ENCODE measurements around the gene BANK1.

Gene BANK1

DNA sequence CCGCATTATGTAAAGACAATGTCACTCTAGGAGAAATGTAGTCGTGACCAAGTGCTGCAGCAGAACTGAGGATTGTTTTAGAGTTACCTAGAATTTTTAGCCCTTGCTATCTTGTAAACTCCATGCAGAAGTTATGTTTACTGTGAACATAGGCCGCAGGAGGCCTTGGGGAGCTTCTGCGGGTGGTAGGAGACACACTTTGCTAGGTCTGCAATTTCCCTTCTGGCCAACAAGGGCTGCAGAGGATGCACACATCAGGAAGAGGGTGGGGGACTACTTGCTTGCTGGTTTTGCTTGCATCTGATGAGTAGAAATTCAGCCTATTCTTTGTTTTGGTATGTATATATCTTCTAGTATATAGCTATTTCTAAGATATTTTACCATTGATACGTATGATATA lies 23.1 kb downstream of the BANK1 start:
- no peak for TF ChIP-seq ZNF70 (CRISPR knock-in tag; IDR thresholded peaks at IDR 0.05)
- ATAC-seq = no peak

DNA sequence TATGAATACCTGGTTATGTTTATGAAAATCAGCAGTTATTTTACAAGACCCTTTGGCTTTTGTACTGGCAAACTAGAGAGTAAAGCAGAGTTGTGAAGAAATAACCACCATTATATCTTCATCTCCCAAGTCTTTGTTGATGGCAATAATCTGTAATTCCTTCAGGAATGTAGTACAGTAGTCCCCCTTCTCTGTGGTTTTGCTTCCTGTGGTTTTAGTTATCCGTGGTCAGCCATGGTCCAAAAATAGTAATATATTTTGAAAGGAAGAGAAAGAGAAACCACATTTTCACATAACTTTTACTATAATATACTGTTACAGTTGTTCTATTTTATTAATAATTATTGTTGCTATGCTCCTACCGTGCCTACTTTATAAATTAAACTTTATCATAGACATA lies 27.8 kb downstream of the BANK1 start:
- peak; percentile 44 for ATAC-seq
- TF ChIP-seq, protein P1, sequence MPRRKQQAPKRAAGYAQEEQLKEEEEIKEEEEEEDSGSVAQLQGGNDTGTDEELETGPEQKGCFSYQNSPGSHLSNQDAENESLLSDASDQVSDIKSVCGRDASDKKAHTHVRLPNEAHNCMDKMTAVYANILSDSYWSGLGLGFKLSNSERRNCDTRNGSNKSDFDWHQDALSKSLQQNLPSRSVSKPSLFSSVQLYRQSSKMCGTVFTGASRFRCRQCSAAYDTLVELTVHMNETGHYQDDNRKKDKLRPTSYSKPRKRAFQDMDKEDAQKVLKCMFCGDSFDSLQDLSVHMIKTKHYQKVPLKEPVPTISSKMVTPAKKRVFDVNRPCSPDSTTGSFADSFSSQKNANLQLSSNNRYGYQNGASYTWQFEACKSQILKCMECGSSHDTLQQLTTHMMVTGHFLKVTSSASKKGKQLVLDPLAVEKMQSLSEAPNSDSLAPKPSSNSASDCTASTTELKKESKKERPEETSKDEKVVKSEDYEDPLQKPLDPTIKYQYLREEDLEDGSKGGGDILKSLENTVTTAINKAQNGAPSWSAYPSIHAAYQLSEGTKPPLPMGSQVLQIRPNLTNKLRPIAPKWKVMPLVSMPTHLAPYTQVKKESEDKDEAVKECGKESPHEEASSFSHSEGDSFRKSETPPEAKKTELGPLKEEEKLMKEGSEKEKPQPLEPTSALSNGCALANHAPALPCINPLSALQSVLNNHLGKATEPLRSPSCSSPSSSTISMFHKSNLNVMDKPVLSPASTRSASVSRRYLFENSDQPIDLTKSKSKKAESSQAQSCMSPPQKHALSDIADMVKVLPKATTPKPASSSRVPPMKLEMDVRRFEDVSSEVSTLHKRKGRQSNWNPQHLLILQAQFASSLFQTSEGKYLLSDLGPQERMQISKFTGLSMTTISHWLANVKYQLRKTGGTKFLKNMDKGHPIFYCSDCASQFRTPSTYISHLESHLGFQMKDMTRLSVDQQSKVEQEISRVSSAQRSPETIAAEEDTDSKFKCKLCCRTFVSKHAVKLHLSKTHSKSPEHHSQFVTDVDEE (CRISPR knock-in tag; IDR thresholded peaks at IDR 0.05) = no peak

DNA sequence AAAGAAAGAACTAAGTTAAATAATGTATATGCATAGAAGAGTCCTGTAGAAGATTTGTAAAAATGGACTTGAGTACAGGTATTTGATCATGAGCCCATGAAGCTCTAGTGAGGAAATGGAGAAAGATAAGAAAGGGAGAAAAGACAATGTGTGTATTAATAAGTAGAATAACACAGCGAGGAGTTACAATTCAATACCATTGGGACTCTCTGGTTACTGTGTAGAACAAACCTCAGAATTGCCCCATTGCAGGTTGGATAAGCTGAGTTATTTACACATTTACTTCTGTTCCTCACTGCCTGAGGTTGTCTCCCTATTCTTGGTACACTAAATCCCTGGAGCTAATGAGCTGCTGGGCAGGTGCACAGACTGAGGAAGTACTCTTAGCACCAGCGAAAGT lies 33.3 kb downstream of the BANK1 start:
- TF ChIP-seq ZFP30 (CRISPR knock-in tag; IDR thresholded peaks at IDR 0.05) (no peak), TCF4 (CRISPR knock-in tag; IDR thresholded peaks at IDR 0.05; ENCODE audit: borderline replicate concordance) (no peak), GLIS3 (CRISPR knock-in tag; IDR thresholded peaks at IDR 0.05) (no peak), CSDC2 (CRISPR knock-in tag; IDR thresholded peaks at IDR 0.05) (no peak), TOX (CRISPR knock-in tag; IDR thresholded peaks at IDR 0.05; ENCODE audit: borderline replicate concordance) (no peak), ZFP3 (CRISPR knock-in tag; IDR thresholded peaks at IDR 0.05) (no peak), OSR1 (CRISPR knock-in tag; IDR thresholded peaks at IDR 0.05) (no peak), ZNF70 (CRISPR knock-in tag; IDR thresholded peaks at IDR 0.05) (no peak), BACH2 (CRISPR knock-in tag; IDR thresholded peaks at IDR 0.05; ENCODE audit: borderline replicate concordance) (no peak), RARB (CRISPR knock-in tag; IDR thresholded peaks at IDR 0.05) (no peak), ZNF565 (CRISPR knock-in tag; conservative IDR thresholded peaks at IDR 0.05; ENCODE audit: low read depth) (no peak), PPARA (CRISPR knock-in tag; IDR thresholded peaks at IDR 0.05; ENCODE audit: borderline replicate concordance) (no peak)
- TF ChIP-seq, protein P1 (CRISPR knock-in tag; IDR thresholded peaks at IDR 0.05) = no peak
- no peak for ATAC-seq

DNA sequence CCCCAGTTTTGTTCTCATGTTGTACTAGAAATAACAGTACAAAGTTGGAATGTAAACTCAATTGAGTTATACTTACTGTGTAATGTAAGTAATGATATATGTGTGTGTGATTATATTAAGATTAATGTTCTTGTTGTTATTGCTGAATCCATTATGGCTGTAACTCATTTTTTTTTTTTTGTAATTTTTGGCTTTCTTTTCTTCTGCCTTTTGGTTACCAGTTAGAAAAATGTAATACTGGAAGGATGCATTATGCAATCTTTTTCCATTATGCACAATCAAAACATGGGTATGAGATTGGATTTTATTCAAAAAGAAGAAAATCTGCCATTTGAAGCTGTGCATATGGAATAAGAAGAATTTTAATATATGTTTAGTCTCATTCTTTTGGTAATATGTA lies 34.0 kb downstream of the BANK1 start:
- TF ChIP-seq ISL1 (CRISPR knock-in tag; IDR thresholded peaks at IDR 0.05) (peak; percentile 96), ZNF70 (CRISPR knock-in tag; IDR thresholded peaks at IDR 0.05) (no peak)
- ATAC-seq = no peak

DNA sequence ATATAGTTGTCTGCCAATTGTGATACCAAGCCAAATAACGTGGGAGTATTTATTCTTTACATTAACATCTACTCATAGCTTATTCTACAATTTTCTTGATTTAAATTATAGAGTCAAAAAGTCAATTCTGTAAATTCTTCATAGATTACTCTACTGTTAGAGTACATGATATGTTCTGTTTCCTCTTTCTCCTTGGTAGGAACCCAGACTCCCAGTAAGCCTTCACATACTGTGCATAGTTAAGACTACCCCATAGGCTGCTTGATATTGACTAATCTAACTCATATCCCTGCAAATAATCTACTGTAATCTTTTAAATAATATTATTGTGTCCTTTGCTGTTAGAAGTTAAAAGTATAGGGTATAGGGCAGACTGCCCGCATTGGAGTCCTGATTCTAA lies 35.4 kb downstream of the BANK1 start:
- ATAC-seq = no peak
- TF ChIP-seq, protein P2, sequence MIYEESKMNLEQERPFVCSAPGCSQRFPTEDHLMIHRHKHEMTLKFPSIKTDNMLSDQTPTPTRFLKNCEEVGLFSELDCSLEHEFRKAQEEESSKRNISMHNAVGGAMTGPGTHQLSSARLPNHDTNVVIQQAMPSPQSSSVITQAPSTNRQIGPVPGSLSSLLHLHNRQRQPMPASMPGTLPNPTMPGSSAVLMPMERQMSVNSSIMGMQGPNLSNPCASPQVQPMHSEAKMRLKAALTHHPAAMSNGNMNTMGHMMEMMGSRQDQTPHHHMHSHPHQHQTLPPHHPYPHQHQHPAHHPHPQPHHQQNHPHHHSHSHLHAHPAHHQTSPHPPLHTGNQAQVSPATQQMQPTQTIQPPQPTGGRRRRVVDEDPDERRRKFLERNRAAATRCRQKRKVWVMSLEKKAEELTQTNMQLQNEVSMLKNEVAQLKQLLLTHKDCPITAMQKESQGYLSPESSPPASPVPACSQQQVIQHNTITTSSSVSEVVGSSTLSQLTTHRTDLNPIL (CRISPR knock-in tag; IDR thresholded peaks at IDR 0.05; ENCODE audit: low read depth) = no peak
- TF ChIP-seq ISL1 (CRISPR knock-in tag; IDR thresholded peaks at IDR 0.05) (no peak), TCF4 (CRISPR knock-in tag; IDR thresholded peaks at IDR 0.05; ENCODE audit: borderline replicate concordance) (no peak), OSR1 (CRISPR knock-in tag; IDR thresholded peaks at IDR 0.05) (no peak), ZFP3 (CRISPR knock-in tag; IDR thresholded peaks at IDR 0.05) (no peak), GLIS3 (CRISPR knock-in tag; IDR thresholded peaks at IDR 0.05) (no peak), BACH2 (CRISPR knock-in tag; IDR thresholded peaks at IDR 0.05; ENCODE audit: borderline replicate concordance) (no peak), ESRRG (CRISPR knock-in tag; IDR thresholded peaks at IDR 0.05) (no peak), ZNF565 (CRISPR knock-in tag; conservative IDR thresholded peaks at IDR 0.05; ENCODE audit: low read depth) (no peak), RARB (CRISPR knock-in tag; IDR thresholded peaks at IDR 0.05) (no peak)
- TF ChIP-seq, protein P3, sequence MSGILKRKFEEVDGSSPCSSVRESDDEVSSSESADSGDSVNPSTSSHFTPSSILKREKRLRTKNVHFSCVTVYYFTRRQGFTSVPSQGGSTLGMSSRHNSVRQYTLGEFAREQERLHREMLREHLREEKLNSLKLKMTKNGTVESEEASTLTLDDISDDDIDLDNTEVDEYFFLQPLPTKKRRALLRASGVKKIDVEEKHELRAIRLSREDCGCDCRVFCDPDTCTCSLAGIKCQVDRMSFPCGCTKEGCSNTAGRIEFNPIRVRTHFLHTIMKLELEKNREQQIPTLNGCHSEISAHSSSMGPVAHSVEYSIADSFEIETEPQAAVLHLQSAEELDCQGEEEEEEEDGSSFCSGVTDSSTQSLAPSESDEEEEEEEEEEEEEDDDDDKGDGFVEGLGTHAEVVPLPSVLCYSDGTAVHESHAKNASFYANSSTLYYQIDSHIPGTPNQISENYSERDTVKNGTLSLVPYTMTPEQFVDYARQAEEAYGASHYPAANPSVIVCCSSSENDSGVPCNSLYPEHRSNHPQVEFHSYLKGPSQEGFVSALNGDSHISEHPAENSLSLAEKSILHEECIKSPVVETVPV (CRISPR knock-in tag; IDR thresholded peaks at IDR 0.05) = no peak
- TF ChIP-seq, protein P4, sequence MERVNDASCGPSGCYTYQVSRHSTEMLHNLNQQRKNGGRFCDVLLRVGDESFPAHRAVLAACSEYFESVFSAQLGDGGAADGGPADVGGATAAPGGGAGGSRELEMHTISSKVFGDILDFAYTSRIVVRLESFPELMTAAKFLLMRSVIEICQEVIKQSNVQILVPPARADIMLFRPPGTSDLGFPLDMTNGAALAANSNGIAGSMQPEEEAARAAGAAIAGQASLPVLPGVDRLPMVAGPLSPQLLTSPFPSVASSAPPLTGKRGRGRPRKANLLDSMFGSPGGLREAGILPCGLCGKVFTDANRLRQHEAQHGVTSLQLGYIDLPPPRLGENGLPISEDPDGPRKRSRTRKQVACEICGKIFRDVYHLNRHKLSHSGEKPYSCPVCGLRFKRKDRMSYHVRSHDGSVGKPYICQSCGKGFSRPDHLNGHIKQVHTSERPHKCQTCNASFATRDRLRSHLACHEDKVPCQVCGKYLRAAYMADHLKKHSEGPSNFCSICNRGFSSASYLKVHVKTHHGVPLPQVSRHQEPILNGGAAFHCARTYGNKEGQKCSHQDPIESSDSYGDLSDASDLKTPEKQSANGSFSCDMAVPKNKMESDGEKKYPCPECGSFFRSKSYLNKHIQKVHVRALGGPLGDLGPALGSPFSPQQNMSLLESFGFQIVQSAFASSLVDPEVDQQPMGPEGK (CRISPR knock-in tag; IDR thresholded peaks at IDR 0.05; ENCODE audit: borderline replicate concordance) = no peak
- TF ChIP-seq, protein P5, sequence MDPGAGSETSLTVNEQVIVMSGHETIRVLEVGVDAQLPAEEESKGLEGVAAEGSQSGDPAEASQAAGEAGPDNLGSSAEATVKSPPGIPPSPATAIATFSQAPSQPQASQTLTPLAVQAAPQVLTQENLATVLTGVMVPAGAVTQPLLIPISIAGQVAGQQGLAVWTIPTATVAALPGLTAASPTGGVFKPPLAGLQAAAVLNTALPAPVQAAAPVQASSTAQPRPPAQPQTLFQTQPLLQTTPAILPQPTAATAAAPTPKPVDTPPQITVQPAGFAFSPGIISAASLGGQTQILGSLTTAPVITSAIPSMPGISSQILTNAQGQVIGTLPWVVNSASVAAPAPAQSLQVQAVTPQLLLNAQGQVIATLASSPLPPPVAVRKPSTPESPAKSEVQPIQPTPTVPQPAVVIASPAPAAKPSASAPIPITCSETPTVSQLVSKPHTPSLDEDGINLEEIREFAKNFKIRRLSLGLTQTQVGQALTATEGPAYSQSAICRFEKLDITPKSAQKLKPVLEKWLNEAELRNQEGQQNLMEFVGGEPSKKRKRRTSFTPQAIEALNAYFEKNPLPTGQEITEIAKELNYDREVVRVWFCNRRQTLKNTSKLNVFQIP (CRISPR knock-in tag; IDR thresholded peaks at IDR 0.05; ENCODE audit: borderline replicate concordance, low read depth) = no peak
- TF ChIP-seq, protein P1 (CRISPR knock-in tag; IDR thresholded peaks at IDR 0.05) = no peak
